A549 (cell line): Measurements from ENCODE around the gene CACNA1E. TPM values are rescaled to one million over a fixed set of nuclear protein-coding genes. Genes with fewer than 3 reads are reported as not detected.

Experiments used
- ATAC-seq, 2 experiments: fragments of 200-7000 bp in 1 of 2; fragments of >200 bp in 1 of 2; cut with Nextera tagmentation in 1 of 2; cut with Tn5 transposase in 1 of 2; 3 replicates each; pipeline versions ENCODE4 v1.8.0 to v1.9.1; 2018 to 2020; ENCODE audit warnings: mild to moderate bottlenecking in 1 of 2, moderate library complexity in 1 of 2
- CTCF ChIA-PET: fragments of 300-600 bp; sonication (Branson Sonifier 250); formaldehyde crosslinking; extraction: SDS; loops from one replicate; lab custom pipeline; 2021; ENCODE audit warnings: antibody characterized with exemption, inconsistent platforms; lab: Yijun Ruan, JAX
- POLR2A ChIA-PET: fragments of 350-600 bp; formaldehyde crosslinking; extraction: SDS; loops from one replicate; lab custom pipeline; 2021; ENCODE audit warnings: antibody characterized with exemption, inconsistent platforms; lab: Yijun Ruan, JAX
- DNase-seq, 2 experiments: peaks; one replicate each; pipeline versions ENCODE4 v3.0.0 to v3.0.0-alpha.2; 2011 to 2016; ENCODE audit warnings: low read depth in 1 of 2, low spot score in 1 of 2
- FAIRE-seq: peaks from 2 replicates; lab custom pipeline; 2011; peaks lifted over from hg19 to GRCh38; lab: Jason Lieb, UNC
- H3K27ac ChIP-seq, 2 experiments: fragments of >200 bp; sonication (Bioruptor Twin); formaldehyde crosslinking; 3 replicates each; pipeline ENCODE4 v1.5.1; 2016 to 2017
- H3K4me1 ChIP-seq: fragments of >200 bp; sonication (Bioruptor Twin); formaldehyde crosslinking; 3 replicates; pipeline ENCODE4 v1.6.1; 2016
- H3K4me2 ChIP-seq: fragments of >200 bp; sonication (Bioruptor Twin); formaldehyde crosslinking; 3 replicates; pipeline ENCODE4 v1.6.1; 2016
- H3K4me3 ChIP-seq: fragments of >200 bp; sonication (Bioruptor Twin); formaldehyde crosslinking; 3 replicates; pipeline ENCODE4 v1.5.1; 2016
- H3K9me3 ChIP-seq: fragments of >200 bp; sonication (Bioruptor Twin); formaldehyde crosslinking; 3 replicates; pipeline ENCODE4 v1.6.1; 2016
- ATOH8 ChIP-seq: fragments of 250-450 bp; sonication (Bioruptor Pico); IDR thresholded peaks from 2 replicates; pipeline ENCODE4 v1.5.0; 2020; ENCODE audit warnings: low read depth, mild to moderate bottlenecking, moderate library complexity
- E2F6 ChIP-seq: IDR thresholded peaks from 2 replicates; pipeline ENCODE4 v1.6.1; 2012; ENCODE audit warnings: low read depth, borderline replicate concordance
- EHF ChIP-seq: fragments of 250-450 bp; sonication (Bioruptor Pico); IDR thresholded peaks from 2 replicates; pipeline ENCODE4 v1.5.0; 2020; ENCODE audit warnings: mild to moderate bottlenecking
- ESRRA ChIP-seq: fragments of 150-350 bp; IDR thresholded peaks from 2 replicates; pipeline ENCODE4 v1.6.1; 2014; ENCODE audit warnings: mild to moderate bottlenecking, low read length, borderline replicate concordance
- HES2 ChIP-seq: fragments of >200 bp; sonication (Bioruptor Twin); formaldehyde crosslinking; IDR thresholded peaks from 2 replicates; pipeline ENCODE4 v1.6.1; 2016
- HMGXB4 ChIP-seq: fragments of 250-450 bp; sonication (Bioruptor Pico); IDR thresholded peaks from 2 replicates; pipeline ENCODE4 v1.5.0; 2021; ENCODE audit warnings: mild to moderate bottlenecking, moderate library complexity, borderline replicate concordance
- HOXB5 ChIP-seq: fragments of 250-450 bp; sonication (Bioruptor Pico); IDR thresholded peaks from 2 replicates; pipeline ENCODE4 v1.5.0; 2020; ENCODE audit warnings: mild to moderate bottlenecking, moderate library complexity
- JUNB ChIP-seq: fragments of >200 bp; sonication (Bioruptor Twin); formaldehyde crosslinking; IDR thresholded peaks from 2 replicates; pipeline ENCODE4 v1.6.1; 2016
- KDM5A ChIP-seq: fragments of 200-600 bp; sonication (generic); IDR thresholded peaks from 2 replicates; pipeline ENCODE4 v1.6.1; 2016; ENCODE audit warnings: antibody characterized with exemption, mild to moderate bottlenecking
- MAFK ChIP-seq: fragments of 450-650 bp; IDR thresholded peaks from 2 replicates; pipeline ENCODE4 v1.6.1; 2014; ENCODE audit not compliant: partially characterized antibody
- MAX ChIP-seq: IDR thresholded peaks from 2 replicates; pipeline ENCODE4 v1.6.1; 2012
- MAZ ChIP-seq: fragments of 150-350 bp; IDR thresholded peaks from 2 replicates; pipeline ENCODE4 v1.6.1; 2014; ENCODE audit warnings: antibody characterized with exemption, low read depth, low read length, borderline replicate concordance
- NFE2L2 ChIP-seq: fragments of 150-350 bp; conservative IDR thresholded peaks from 2 replicates; pipeline ENCODE4 v1.6.1; 2014; ENCODE audit warnings: low read length
- NR3C1 ChIP-seq: fragments of >200 bp; sonication (Bioruptor Twin); formaldehyde crosslinking; IDR thresholded peaks from 3 replicates; pipeline ENCODE4 v1.6.1; 2017
- PBX3 ChIP-seq: IDR thresholded peaks from 2 replicates; pipeline ENCODE4 v1.6.1; 2012
- PHF8 ChIP-seq: fragments of 200-600 bp; sonication (generic); IDR thresholded peaks from 2 replicates; pipeline ENCODE4 v1.6.1; 2016; ENCODE audit warnings: low read depth, mild to moderate bottlenecking, antibody characterized with exemption, moderate library complexity, borderline replicate concordance
- RCOR1 ChIP-seq: fragments of 150-350 bp; IDR thresholded peaks from 2 replicates; pipeline ENCODE4 v1.6.1; 2014; ENCODE audit warnings: antibody characterized with exemption, low read length, low read depth
- RFX5 ChIP-seq: fragments of 450-650 bp; IDR thresholded peaks from 2 replicates; pipeline ENCODE4 v1.7.1; 2014; ENCODE audit warnings: antibody characterized with exemption, mild to moderate bottlenecking, moderate library complexity
- SMC3 ChIP-seq: fragments of >200 bp; sonication (Bioruptor Twin); formaldehyde crosslinking; IDR thresholded peaks from 3 replicates; pipeline ENCODE4 v1.6.1; 2018; ENCODE audit warnings: inconsistent platforms
- ZC3H11A ChIP-seq: fragments of 450-650 bp; IDR thresholded peaks from 2 replicates; pipeline ENCODE4 v1.6.1; 2014; ENCODE audit warnings: antibody characterized with exemption, mild to moderate bottlenecking
- ZNF302 ChIP-seq: fragments of 250-450 bp; sonication (Bioruptor Pico); IDR thresholded peaks from 2 replicates; pipeline ENCODE4 v1.9.0; 2021; ENCODE audit warnings: inconsistent platforms, mild to moderate bottlenecking, moderate library complexity
- ZSCAN20 ChIP-seq: fragments of 250-450 bp; sonication (Bioruptor Pico); IDR thresholded peaks from 2 replicates; pipeline ENCODE4 v1.8.0; 2022; ENCODE audit warnings: mild to moderate bottlenecking, moderate library complexity
- WGBS: methylation state at CpG from one replicate; pipeline ENCODE4 v1.1.6; 2017; ENCODE audit errors: missing lambda C conversion rate; 5-methylcytosine and 5-hydroxymethylcytosine counted together
- polyA plus RNA-seq, 4 experiments: library from polyadenylated mRNA; depleted of rRNA in 3 of 4; stranded (reverse); fragments of >200 nt; fragmentation: RNase III in 1 of 4; extraction: RNeasy Plus Mini Kit Qiagen cat#74134 plus additional on column Dnase treatment in 1 of 4; gene quantifications; 2 replicates in 3 of 4; 3 replicates in 1 of 4; pipeline ENCODE4 v1.2.3, GENCODE V29; 2011 to 2017

The CACNA1E gene
- polyA plus RNA-seq, 2 of the 4 experiments (the other 2 are of a cell fraction): 0.01 TPM; not detected in 1

- no peak for FAIRE-seq
These were observed 260.6 kb downstream of the CACNA1E start for GRCh38 chr1:181743878-181744312.

GRCh38 chr1:181746224-181746623, 262.9 kb downstream of the CACNA1E start:
- CTCF ChIA-PET: interaction anchor here (0.6 kb wide), 1 partner anchor 95 kb away, joined by 3 read pairs; no protein-coding TSS in a partner anchor
- no peak overlapping the region for H3K27ac ChIP-seq
- FAIRE-seq: no peak
- H3K4me2 ChIP-seq: no peak overlapping the region
- WGBS: 6% methylated on average over 2 of the region's 2 CpGs
- TF ChIP-seq HMGXB4 (CRISPR knock-in tag) (no peak), HES2 (no peak), MAZ (no peak), ATOH8 (no peak), NR3C1 (no peak), PBX3 (no peak), MAX (no peak), NFE2L2 (no peak), KDM5A (no peak), MAFK (no peak), ESRRA (no peak), HOXB5 (CRISPR knock-in tag) (no peak), RCOR1 (no peak), SMC3 (no peak), ZNF302 (CRISPR knock-in tag) (no peak), JUNB (no peak), EHF (CRISPR knock-in tag) (no peak), PHF8 (no peak), ZSCAN20 (CRISPR knock-in tag) (no peak)
- TF ChIP-seq, all 56 proteins: peak for 0
- Histone ChIP-seq H3K4me1 (no peaks in the 10 kb centered on the region), H3K9me3 (no peaks in the 10 kb centered on the region), H3K4me3 (no peak overlapping the region)
- DNase-seq (no peak), ATAC-seq (no peak)
- POLR2A ChIA-PET: no interaction called here

More at GRCh38 chr1:181743878-181744312, 260.6 kb downstream of the CACNA1E start:
- Histone ChIP-seq H3K4me2 (no peak overlapping the region), H3K4me1 (no peaks in the 10 kb centered on the region), H3K4me3 (no peak overlapping the region), H3K27ac (no peak overlapping the region), H3K9me3 (no peaks in the 10 kb centered on the region)
- no peak for DNase-seq
- CTCF ChIA-PET: interaction anchor here (1.0 kb wide), 1 partner anchor 265 kb away, joined by 3 read pairs; no protein-coding TSS in a partner anchor
- TF ChIP-seq RFX5 (no peak), ZC3H11A (no peak), E2F6 (no peak)
- ATAC-seq: no peak
- WGBS: 14% methylated on average over 6 of the region's 6 CpGs
- POLR2A ChIA-PET: no interaction called here
